ENCODE results near the gene CNGB1.
"Not testable (repeated sequence)": the region's sequence is repeated elsewhere in the genome, so short reads cannot be mapped to it uniquely, and the experiment has no call there.

The CNGB1 gene

DNA sequence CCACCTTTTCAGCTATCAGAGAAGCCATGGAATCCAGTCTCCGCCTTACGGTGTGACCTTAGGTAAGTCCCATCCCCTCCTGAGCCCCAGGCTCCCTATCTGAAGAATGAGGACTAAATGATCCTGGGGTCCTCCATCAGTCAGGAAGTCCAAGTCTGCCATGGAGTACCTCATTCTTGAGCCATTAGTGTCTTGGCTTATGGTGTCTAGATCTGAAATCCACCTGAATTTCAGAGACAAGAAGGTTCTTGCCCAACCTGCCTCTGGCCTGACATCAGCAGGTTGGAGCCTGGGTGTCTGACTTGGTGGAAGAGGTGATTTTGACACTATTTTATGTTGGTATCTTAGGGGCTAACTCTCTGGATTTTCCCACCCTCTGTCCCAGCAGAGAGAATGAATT, 47.1 kb downstream of the CNGB1 start:
- no peak for DNase-seq

DNA sequence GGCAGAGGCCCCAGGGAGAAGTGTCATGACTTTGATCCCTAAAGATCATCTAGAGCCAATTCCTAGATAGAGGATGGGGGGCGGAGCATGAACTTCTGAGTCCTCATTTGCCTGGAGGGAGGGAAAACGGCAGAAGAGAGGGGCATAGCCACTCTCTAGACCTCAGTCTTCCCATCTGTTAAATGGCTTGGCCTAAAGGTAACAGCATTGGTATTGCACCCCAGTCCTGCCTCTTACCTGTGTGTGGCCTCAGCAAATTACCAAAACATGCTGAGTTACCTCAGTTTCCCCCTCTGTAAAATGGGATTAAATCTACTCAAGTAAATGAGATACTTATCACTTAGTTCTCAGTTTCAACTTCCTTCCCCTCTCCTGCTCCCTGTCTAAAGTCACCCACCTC, 47.5 kb downstream of the CNGB1 start:
- DNase-seq = no peak

DNA sequence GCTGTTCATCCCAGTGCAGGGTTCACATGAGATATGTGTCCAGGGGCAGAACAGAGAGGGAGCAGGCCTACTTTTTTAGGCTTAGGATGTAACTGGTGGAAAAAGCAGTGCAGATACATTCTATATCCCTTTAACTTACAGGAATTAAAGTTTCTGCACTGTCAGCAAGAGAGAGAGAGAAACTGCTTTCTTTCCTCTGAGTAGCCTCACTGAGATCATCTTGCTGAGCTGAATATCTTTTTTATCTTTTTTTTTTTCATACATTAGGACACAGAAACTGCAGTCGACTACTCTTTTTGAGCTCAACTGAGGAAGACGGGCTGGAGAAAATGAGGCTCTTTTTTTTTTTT, 50.1 kb downstream of the CNGB1 start:
- no peak for DNase-seq

GRCh38 chr16:57920215-57920879, 50.6 kb downstream of the CNGB1 start:
- no peak for DNase-seq

DNA sequence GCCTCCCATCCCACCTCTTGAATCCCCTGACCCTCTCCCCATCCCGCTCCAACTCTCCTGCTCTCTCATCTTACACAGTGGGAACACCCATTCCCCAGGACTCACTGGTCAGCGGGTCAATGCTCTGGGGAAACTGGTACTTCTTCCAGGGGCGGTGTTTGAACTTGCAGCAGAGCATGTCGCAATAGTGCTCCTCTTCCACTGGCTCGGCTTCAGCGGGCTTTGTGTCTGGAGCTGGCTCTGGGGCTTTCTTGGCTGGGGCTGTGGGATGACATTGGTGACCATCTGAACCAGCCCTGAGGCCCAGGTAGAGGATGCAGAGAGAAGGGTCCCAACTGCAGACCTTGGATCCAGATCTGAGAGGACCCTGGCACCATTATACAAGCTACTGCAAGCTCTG, 51.9 kb downstream of the CNGB1 start:
- DNase-seq = no peak

DNA sequence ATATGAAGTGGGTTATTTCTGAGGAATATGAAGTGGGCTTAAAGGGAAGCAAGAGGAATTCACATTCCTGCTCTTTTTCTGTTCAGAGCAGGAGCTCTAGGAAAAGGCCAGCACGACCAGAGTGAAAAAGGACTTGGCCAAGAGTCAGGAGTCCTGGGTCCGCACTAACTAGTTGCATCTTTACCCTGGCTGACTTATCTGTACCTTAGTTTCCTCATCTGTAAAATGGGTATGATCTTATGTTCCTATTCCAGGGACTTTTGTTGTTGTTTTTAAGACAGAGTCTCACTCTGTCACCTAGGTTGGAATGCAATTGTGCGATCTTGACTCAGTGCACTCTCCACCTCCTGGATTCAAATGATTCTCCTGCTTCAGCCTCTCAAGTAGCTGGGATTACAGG, 52.5 kb downstream of the CNGB1 start:
- DNase-seq = no peak

GRCh38 chr16:57917929-57918328, 53.0 kb downstream of the CNGB1 start:
- not testable (repeated sequence) for DNase-seq

DNA sequence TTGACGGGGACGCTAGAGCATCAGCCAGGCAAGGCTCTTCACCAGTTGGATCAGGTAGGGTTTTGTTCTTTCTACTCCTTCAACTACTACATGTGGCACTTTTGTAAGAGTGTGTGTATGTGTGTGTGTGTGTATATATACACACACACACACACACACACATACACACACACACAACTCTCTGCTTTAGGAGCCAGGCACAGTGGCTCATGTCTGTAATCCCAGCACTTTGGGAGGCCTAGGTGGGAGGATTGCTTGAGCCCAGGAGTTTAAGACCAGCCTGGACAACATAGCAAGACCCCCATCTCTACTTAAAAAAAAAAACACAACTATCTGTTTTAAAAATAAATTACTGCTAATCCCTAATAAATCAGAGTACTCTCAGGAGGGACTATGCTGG, 53.4 kb downstream of the CNGB1 start:
- not testable (repeated sequence) for DNase-seq

GRCh38 chr16:57916735-57917438, 54.0 kb downstream of the CNGB1 start:
- no peak for DNase-seq

GRCh38 chr16:57915811-57916488, 55.0 kb downstream of the CNGB1 start:
- DNase-seq = no peak

GRCh38 chr16:57915267-57915666, 55.7 kb downstream of the CNGB1 start:
- DNase-seq = no peak

DNA sequence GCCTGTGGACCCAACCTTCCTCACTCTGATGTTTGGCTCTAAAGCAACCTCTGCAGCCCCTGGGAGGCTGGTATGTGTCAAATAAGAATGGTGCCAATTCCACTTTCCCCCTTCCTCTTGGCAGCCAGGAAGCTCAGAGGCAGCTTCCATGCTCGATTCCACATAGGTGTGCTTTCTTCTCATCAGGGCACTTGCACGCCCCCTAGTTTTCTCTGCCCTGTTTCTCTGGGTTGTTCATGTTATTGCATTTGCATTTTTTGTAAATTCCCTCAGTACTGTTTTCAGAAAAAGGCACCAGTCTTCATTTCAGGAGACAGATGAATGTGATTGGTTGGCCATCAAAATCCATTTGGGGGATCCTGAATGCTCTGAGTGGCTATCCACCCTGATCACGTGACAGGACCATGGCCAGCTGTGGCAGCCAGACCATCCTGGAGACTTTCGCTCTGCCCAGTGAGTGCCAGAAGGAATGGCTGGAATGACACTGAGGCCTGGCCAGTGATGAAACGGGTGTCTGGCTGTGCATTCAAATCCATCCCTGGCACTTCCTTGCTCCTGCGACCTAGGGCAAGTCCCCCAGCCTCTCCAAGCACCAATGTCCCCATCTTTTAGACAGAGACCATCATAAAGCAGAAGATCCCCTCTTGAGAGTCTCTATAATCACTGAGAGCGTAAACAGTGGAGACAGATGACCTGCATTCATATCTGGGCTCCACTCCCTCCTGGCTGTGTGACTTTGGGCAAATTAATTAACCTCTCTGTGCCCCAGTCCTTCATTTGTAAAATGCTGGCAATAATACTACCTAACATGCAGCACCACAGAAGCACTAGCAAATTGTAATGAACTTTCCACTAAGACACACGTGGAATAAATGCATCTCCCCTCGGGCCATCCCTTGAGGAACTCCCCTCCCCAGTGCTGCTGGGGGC, 56.4 kb downstream of the CNGB1 start:
- no peak for DNase-seq

DNA sequence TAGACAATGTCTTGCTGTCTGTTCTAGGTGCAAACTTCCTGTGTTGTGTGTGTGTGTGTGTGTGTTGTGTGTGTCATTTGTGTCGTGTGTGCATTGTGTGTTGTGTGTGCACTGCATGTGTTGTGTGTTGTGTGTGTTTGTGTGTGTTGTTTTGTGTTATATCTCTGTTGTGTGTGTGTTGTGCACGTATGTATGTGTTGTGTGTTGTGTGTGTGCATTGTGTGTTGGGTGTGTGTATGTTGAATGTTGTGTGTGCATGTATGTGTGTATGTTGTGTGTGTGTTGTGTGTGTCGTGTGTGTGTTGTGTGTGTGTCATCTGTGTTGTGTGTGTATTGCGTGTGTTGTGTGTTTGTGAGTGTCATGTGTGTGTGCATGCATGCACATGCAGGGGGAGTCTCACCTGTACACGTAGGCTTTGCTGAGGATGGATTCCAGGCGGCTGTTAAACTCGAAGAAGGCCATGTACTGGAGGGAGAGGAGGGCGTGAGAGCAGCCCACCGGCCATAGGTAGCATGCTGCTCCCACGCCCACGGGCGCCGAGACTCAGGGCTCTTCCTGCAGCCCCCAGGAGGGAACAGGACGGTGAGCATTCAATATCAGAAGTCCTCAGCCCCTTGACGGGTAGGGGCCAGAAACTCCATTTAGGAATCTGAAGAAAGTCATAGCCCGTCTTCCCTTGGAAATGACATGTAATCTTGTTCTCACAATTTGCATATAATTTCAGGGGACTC, 58.2 kb downstream of the CNGB1 start:
- DNase-seq = no peak

- no peak for DNase-seq
Observed at GRCh38 chr16:57911743-57912142, 59.2 kb downstream of the CNGB1 start.

GRCh38 chr16:57910696-57911095, 60.2 kb downstream of the CNGB1 start:
- DNase-seq = no peak

- no peak for DNase-seq
Observed at GRCh38 chr16:57908409-57908987, 62.4 kb downstream of the CNGB1 start.

DNA sequence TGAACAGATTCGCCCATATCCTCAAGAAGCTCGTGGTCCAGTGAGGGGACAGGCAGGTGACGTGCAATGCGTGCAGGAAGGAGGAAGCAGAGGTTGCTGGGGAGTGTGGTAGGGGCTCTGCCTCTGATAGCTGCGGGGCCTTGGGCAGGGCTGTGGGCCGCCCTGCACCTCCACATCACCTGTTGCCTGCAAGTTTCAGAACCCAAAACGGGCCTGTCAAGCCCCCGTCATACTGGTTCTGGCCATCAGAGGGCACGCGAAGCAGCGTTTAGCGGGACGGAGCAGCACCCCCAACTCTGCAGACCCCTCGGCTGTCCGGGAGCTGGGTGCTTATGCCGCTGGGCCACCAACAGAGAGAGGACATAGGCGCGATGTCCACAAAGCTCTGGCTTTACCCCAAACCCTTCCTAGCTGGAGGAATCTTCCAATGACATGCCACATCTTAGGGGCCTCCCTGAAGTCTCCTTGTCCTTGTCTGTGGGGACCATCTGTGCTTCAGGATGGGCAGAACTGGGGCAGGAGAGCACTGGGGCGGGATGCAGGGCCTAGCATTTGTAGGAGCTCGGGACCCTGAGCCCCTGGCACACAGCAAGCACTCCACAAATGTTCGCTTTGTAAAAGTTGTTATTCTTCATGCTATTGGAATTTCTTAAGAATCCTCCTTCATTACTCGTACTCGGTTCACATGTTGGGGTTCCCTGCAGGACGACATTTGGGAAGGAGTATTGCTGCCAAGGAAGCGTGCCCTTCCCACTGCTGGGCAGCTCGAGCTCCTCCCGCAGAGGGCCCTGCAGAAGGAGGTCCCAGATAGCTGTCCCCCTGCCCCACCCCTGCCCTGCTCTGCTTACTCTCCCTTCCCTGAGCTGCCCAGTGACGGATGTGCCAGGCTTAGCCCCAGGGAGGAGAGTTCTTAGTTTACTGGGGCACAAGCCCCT, 64.3 kb downstream of the CNGB1 start:
- no peak for DNase-seq

- no peak for DNase-seq
Observed at GRCh38 chr16:57904101-57904500, 66.8 kb downstream of the CNGB1 start.

- no peak for DNase-seq
Observed at GRCh38 chr16:57903656-57904055, 67.3 kb downstream of the CNGB1 start.

DNA sequence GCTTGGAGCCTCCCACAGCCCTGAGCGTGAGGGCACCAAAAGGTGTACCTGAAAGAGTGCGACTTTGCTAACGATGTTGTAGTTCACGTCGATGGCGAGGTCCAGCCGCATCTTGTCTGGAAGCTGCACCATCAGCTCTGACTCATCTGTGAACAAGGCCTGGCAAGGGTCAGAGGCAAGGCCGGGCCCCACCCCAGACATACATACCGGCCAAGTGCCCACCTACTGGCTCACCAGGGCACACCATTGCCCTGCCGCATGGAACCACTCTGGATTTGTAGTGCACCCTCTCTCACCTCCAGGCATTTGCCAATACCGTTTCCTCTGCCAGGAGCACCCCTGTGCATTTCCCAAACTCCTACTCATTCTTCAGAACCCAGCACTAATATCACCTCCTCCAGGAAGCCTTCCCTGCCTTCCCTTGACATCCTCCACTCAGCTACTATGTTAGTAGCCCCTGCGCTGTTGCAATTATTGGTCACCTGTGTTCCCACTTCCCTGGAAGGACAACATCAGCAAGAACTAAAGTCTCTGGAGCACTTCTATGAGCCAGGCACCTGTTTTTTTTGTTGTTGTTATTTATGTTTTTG, 69.4 kb downstream of the CNGB1 start:
- DNase-seq = no peak
